Uterus (tissue), 4 donors: ENCODE results near the gene MED8. TPM values are rescaled to one million over a fixed set of nuclear protein-coding genes. Genes with fewer than 3 reads are reported as not detected.

Experiments
- DNase-seq, 2 donors: peaks; one replicate each; pipeline ENCODE4 v3.0.0-alpha.2; 2019 to 2020
- H3K27ac ChIP-seq, 2 donors: fragments of 200-600 bp; sonication (generic); 1 replicate in 1 of 2; 2 replicates in 1 of 2; pipeline ENCODE4 v1.5.1; 2016 to 2018
- H3K27me3 ChIP-seq, 2 donors: fragments of 200-600 bp; sonication (generic); one replicate each; pipeline ENCODE4 v1.5.1; 2018 to 2019; ENCODE audit warnings: control low read depth in 1 of 2
- H3K36me3 ChIP-seq, 2 donors: fragments of 200-600 bp; sonication (generic); one replicate each; pipeline ENCODE4 v1.5.1; 2019; ENCODE audit warnings: control low read depth in 1 of 2
- H3K4me1 ChIP-seq, 2 donors: fragments of 200-600 bp; sonication (generic); one replicate each; pipeline ENCODE4 v1.5.1; 2018 to 2019; ENCODE audit warnings: control low read depth in 1 of 2
- H3K4me3 ChIP-seq, 2 donors: fragments of 200-600 bp; sonication (generic); 1 replicate in 1 of 2; 2 replicates in 1 of 2; pipeline ENCODE4 v1.5.1; 2018 to 2019; ENCODE audit warnings: mild to moderate bottlenecking in 1 of 2
- H3K9me3 ChIP-seq, 2 donors: fragments of 200-600 bp; sonication (generic); one replicate each; pipeline ENCODE4 v1.5.1; 2019; ENCODE audit warnings: control low read depth in 1 of 2
- POLR2A ChIP-seq, 2 donors: fragments of 450-650 bp; IDR thresholded peaks; one replicate each; pipeline ENCODE4 v1.6.1; 2016; ENCODE audit warnings: antibody characterized with exemption in 2 of 2, mild to moderate bottlenecking in 1 of 2, moderate library complexity in 1 of 2
- intact Hi-C: fragments of 100-400 bp; cut with DNase I; formaldehyde crosslinking; loops from one replicate; pipeline ENCODE4 v1.15.1; 2023; ENCODE audit warnings: low total_unique reads
- total RNA-seq, 4 donors: library from RNA; depleted of rRNA in 3 of 4; stranded (reverse); fragments of >200 nt in 3 of 4; gene quantifications; one replicate each; pipeline versions ENCODE4 v1.1.0 to v1.2.4, GENCODE V29; 2014 to 2023
- TF ChIP-seq, protein P1 (sequence below), 4 experiments: fragments of 200-600 bp in 2 of 4; fragments of 450-650 bp in 2 of 4; sonication (generic) in 2 of 4; IDR thresholded peaks; one replicate each; pipeline ENCODE4 v1.5.1; 2016 to 2019; ENCODE audit warnings: antibody characterized with exemption in 4 of 4, mild to moderate bottlenecking in 2 of 4, moderate library complexity in 1 of 4
- donor health status: DM: yes; HTN: yes; CAD: no.

MED8 gene
- total RNA-seq, 4 donors from 2014 or later, result 19.4 to 33.9 (median 28.5) TPM

DNA sequence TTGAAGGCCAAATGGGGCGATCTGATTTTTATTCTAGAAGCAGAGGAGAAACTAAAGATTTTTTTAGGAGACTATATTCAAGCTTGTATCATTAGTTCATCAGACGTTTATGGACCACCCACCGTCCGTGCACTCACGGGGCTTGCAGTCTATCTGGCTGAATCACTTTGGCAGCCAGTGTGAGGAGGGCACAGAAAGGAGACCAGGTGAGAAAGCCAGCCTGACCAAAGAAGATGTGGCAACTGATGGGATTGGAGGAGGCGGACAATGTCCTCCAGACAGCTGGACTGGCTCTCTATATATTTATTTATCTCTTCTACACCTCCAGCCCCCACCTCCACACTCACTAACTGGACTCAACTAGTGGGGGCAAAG, 21.0 kb downstream of the MED8 start:
- DNase-seq, result no peak
- H3K27me3 ChIP-seq, result no peaks in the 10 kb centered on the region
- peaks cover 7 to 10% of the 10 kb centered on the region in 2 donors for H3K4me1 ChIP-seq
- H3K9me3 ChIP-seq, result no peaks in the 10 kb centered on the region
- H3K27ac ChIP-seq, result peak overlapping the region; percentile 81 to 96
- H3K4me3 ChIP-seq, result peak overlapping the region; percentile 64 to 65
- no peaks in the 10 kb centered on the region for H3K36me3 ChIP-seq
- TF ChIP-seq, protein P1, sequence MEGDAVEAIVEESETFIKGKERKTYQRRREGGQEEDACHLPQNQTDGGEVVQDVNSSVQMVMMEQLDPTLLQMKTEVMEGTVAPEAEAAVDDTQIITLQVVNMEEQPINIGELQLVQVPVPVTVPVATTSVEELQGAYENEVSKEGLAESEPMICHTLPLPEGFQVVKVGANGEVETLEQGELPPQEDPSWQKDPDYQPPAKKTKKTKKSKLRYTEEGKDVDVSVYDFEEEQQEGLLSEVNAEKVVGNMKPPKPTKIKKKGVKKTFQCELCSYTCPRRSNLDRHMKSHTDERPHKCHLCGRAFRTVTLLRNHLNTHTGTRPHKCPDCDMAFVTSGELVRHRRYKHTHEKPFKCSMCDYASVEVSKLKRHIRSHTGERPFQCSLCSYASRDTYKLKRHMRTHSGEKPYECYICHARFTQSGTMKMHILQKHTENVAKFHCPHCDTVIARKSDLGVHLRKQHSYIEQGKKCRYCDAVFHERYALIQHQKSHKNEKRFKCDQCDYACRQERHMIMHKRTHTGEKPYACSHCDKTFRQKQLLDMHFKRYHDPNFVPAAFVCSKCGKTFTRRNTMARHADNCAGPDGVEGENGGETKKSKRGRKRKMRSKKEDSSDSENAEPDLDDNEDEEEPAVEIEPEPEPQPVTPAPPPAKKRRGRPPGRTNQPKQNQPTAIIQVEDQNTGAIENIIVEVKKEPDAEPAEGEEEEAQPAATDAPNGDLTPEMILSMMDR (IDR thresholded peaks at IDR 0.05), result no peak
- TF ChIP-seq POLR2A (IDR thresholded peaks at IDR 0.05), result no peak
- intact Hi-C loops, result no loop called here

DNA sequence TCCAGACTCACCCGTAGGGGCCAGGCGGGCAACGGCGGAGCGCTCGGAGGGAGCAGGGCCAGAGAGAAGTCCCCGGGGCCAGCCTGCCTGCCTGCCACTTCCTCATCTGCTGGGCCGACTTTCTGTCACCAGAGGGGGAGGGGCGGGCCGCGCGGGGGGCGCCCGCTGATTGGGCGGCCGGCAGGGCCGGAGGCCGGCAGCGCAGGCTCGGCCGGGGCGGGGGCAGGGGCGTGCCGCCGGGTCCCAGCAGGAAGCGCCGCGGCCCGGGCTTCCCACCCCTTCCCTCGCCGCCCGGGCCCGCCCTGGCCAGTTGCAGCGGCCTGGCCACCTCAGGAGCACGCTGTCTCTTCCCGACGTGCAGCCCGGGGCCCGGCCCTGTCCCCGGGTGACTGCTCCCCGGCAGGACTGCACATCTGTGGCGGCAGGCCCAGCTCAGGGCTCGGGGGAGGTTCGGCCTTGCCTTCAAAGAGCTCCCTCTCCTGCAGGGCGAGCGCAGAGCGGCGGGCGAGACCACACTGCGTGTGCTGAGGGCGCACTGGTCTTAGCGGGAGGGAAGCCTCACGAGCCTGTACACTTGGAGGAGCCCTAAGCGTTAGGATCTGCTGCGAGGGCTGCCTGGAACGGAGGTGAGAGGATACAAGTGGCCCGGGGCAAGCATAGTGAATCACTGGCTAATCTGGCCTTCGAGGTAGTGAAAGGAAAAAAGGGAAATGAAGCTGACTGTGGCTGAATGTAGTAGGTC, 21.5 kb downstream of the MED8 start, which contains the start of gene ELOVL1:
Gene ELOVL1, minus strand, starts transcription at position 108 of the 742 bp plus-strand sequence. CDS start 2,402 bp downstream, outside the sequence.
- Histone ChIP-seq H3K36me3 (no peaks in the 10 kb centered on the region), H3K4me1 (peaks cover 7 to 10% of the 10 kb centered on the region in 2 donors), H3K27me3 (no peaks in the 10 kb centered on the region), H3K27ac (peak within 1 kb of the TSS; percentile 81 to 96), H3K9me3 (no peaks in the 10 kb centered on the region), H3K4me3 (peak within 1 kb of the TSS; percentile 64 to 65)
- intact Hi-C loops, result no loop called here
- peak; percentile 67 to 77 for TF ChIP-seq POLR2A (IDR thresholded peaks at IDR 0.05)
- TF ChIP-seq, protein P1 (IDR thresholded peaks at IDR 0.05), result peak in 2 of 4 experiments; percentile 30 to 37
- peak; percentile 87 to 90 for DNase-seq

DNA sequence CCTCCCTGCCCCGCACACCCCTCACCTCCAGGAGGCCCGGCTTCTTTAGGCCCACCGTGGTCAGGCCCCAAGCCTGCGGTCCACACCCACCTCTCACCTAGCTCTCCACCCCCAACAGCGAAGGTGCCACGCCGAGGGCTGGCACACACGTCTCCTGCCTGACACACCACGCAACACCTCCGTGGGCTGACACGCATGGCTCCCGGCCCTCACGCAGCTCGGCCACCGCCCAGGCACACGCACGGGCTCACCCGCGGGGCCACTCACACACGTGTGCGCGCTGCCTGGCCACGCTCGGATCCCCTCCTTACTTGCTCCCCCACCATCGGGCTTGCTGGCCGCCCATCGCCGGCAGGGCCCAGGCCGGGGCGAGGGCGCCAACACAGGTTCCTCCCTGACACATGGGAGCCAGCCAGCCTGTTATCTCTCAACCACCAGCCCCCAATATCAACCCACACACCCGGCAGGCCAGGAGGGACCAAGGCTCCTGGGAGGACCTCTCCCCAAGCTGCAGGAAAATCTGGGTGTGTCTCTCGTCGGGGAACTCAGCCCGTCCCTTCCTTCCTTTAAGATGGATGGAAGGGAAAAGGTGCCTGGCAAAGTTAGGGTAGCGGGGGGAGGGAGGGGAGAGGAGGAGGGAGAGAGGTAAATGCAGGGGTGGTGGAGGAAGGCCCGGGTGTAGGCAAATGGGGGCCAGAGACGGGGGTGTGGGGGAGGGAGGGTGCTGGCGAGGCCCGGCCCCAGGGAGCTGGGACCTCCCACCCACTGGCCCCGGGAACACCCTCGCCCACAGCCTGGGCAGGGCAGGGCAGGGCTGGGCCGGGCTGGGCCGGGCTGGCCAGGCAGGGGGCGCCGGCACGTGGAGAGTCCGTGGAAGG, 22.3 kb downstream of the MED8 start:
- TF ChIP-seq POLR2A (IDR thresholded peaks at IDR 0.05), result no peak
- TF ChIP-seq, protein P1 (IDR thresholded peaks at IDR 0.05), result peak in 1 of 4 experiments; percentile 9
- H3K9me3 ChIP-seq, result no peaks in the 10 kb centered on the region
- DNase-seq, result peak in 1 of 2 donors; percentile 30
- no peaks in the 10 kb centered on the region for H3K36me3 ChIP-seq
- H3K4me3 ChIP-seq, result peak overlapping the region; percentile 64 to 65
- H3K27ac ChIP-seq, result peak overlapping the region; percentile 81 to 96
- intact Hi-C loops, result no loop called here
- no peaks in the 10 kb centered on the region for H3K27me3 ChIP-seq
- peaks cover 7 to 10% of the 10 kb centered on the region in 2 donors for H3K4me1 ChIP-seq

DNA sequence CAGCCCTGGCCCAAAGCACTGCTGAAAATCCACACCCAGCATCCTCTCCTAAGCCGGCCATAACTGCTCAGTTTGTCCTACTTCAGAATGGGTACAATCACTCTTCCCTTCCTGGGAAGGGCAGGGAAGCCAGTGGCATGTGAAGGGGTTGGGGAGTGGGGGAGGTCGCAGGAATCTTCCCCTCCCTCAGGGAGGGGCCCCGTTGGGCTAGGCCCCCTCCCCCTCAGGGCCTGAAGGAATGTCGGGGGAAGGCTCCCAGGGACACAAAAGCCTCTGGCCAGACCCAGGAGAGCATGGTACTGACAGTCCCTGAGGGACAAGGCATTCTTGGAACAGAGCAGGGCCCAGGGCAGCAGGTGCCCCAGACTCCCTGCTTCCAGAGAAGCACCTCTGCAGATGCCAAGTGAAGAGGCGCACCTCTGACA, 23.0 kb downstream of the MED8 start:
- TF ChIP-seq, protein P1 (IDR thresholded peaks at IDR 0.05), result no peak
- TF ChIP-seq POLR2A (IDR thresholded peaks at IDR 0.05), result no peak
- Histone ChIP-seq H3K4me1 (peaks cover 7 to 10% of the 10 kb centered on the region in 2 donors), H3K9me3 (no peaks in the 10 kb centered on the region), H3K27me3 (no peaks in the 10 kb centered on the region), H3K36me3 (no peaks in the 10 kb centered on the region), H3K27ac (peak overlapping the region; percentile 42 to 96), H3K4me3 (peak overlapping the region; percentile 64 to 65)
- no peak for DNase-seq
- intact Hi-C loops, result no loop called here
